Skeletal muscle satellite cell (primary cell): ENCODE measurements around the gene ALDH8A1.

Source experiments
- H3K27me3 ChIP-seq: 2 replicates; pipeline ENCODE4 v1.7.0; 2013; ENCODE audit warnings: low read length; ENCODE audit not compliant: control insufficient read depth, insufficient read depth
- H3K36me3 ChIP-seq: 2 replicates; pipeline ENCODE4 v1.7.0; 2013; ENCODE audit warnings: mild to moderate bottlenecking, control low read depth, low read length; ENCODE audit not compliant: insufficient read depth
- H3K4me1 ChIP-seq: 2 replicates; pipeline ENCODE4 v1.7.0; 2013; ENCODE audit warnings: low read length; ENCODE audit not compliant: control insufficient read depth, insufficient read depth
- H3K4me2 ChIP-seq: 2 replicates; pipeline ENCODE4 v1.7.0; 2013; ENCODE audit warnings: mild to moderate bottlenecking, low read length
- H3K4me3 ChIP-seq: 2 replicates; pipeline ENCODE4 v1.7.0; 2013; ENCODE audit warnings: low read length
- H3K9ac ChIP-seq: 2 replicates; pipeline ENCODE4 v1.7.0; 2013; ENCODE audit warnings: mild to moderate bottlenecking, low read depth, low read length, moderate library complexity
- H3K9me3 ChIP-seq: replicated peaks from 2 replicates; pipeline ENCODE4 v1.7.0; 2013; ENCODE audit warnings: mild to moderate bottlenecking, control low read depth, low read length

Gene ALDH8A1

DNA sequence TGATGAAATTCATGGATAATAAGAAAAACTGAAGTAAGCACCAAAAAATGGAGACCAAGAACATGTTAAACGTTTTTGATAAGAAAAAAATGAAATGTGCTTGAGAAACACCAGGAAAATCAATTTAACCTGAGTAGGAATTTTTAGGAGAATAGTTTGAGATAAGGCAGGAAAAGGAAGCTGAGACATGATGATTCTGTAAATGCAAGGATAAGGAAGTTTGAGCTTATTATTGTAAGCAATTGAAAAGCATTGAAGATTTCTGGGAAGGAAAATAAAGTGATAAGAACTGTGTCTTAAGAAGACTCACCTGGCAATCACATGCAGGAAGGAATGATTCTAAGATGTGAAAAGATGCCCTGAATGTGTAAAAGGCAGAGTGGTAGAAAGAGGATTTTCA lies 66.6 kb downstream of the ALDH8A1 start:
- Histone ChIP-seq H3K27me3 (no peaks in the 10 kb centered on the region), H3K4me3 (no peak overlapping the region), H3K36me3 (no peaks in the 10 kb centered on the region), H3K9me3 (no peaks in the 10 kb centered on the region), H3K4me2 (no peak overlapping the region), H3K4me1 (peaks cover 12% of the 10 kb centered on the region), H3K9ac (no peak overlapping the region)

DNA sequence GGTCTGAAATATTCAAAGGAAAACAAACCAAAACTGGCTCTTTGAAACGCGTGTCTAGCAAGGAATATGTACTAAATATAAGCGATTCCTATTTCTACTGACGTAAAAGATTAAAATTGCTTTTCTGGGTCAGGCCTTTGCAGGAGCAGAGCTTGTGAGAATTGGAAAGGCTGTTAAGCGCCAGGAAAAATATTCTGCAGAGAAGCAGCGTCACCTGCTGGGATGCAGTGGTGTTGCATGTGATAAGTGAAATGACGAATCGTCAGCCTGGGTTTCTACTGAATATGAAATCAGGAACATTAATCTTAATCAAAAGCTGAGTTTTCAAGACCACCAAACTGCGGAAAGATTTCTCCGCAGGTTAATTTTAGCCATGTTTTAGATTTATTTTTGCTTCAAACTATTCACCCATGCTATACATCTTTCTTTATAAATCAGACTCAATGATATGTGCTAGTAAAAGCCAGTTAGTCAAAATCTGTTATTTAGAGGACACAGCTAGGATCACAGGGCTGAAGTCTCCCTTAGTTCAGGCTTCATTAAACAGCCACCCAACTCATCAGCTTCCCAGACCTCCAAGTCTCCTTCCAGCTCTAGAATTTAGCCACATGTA lies 67.4 kb downstream of the ALDH8A1 start:
- Histone ChIP-seq H3K4me3 (no peak overlapping the region), H3K27me3 (no peaks in the 10 kb centered on the region), H3K4me2 (no peak overlapping the region), H3K4me1 (peaks cover 12% of the 10 kb centered on the region), H3K9ac (peak overlapping the region; percentile 18), H3K9me3 (no peaks in the 10 kb centered on the region), H3K36me3 (no peaks in the 10 kb centered on the region)

DNA sequence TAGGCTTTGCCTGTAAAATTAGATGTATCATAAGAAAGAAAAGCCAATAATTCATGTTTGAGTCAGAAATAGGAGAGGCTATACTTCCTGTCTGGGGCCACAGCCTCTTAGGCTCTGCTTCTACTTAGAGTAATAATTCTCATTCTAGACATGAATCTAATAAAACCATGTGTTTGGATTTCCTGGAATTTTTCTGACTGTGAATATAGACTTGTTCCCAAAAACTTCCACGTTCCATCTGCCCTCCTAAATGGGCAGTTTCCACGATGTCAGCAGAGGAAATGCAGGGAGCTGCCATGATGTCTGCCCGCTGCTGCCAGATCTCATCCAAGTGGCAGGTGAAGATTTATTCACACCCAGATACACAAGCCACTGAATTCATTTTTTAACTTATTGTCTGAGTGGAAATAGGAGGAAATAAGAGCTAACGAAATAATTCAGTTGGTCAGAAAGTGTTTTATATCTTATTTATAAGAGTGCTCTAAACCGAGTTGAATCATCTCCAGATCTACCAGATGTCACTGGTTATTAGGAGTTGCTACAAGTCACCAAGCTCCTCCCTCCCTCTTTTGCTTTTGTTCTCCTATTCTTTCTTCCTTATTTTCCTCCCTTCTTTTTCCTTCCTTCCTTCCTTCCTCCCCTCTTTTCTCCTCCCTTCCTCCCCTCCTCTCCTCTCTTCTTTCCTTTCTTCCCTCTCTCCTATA lies 69.3 kb downstream of the ALDH8A1 start:
- Histone ChIP-seq H3K4me3 (no peak overlapping the region), H3K36me3 (no peaks in the 10 kb centered on the region), H3K27me3 (no peaks in the 10 kb centered on the region), H3K9me3 (no peaks in the 10 kb centered on the region), H3K4me1 (peaks cover 12% of the 10 kb centered on the region), H3K4me2 (no peak overlapping the region), H3K9ac (no peak overlapping the region)

DNA sequence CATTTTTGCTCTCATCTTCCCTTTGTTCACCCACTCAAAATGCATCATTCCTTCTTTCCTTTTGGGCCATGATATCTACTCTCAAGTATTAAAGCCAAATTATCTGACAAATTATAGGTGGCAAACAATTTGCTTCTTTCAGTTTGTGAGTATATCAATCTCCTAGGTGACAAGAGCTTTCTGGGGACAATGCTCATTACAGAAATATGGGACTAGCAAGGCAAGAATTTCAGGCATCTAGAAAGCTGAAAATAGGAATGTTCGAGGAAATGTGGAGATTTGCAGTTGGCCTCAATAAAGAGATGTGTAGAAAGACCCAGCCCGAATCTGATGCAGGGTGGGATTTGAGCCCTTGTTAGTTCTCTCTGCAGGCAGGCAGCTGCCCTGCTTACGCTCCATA lies 71.8 kb downstream of the ALDH8A1 start:
- peaks cover 12% of the 10 kb centered on the region for H3K4me1 ChIP-seq
- no peak overlapping the region for H3K4me3 ChIP-seq
- H3K9ac ChIP-seq: no peak overlapping the region
- H3K9me3 ChIP-seq: no peaks in the 10 kb centered on the region
- no peaks in the 10 kb centered on the region for H3K36me3 ChIP-seq
- no peaks in the 10 kb centered on the region for H3K27me3 ChIP-seq
- H3K4me2 ChIP-seq: no peak overlapping the region

DNA sequence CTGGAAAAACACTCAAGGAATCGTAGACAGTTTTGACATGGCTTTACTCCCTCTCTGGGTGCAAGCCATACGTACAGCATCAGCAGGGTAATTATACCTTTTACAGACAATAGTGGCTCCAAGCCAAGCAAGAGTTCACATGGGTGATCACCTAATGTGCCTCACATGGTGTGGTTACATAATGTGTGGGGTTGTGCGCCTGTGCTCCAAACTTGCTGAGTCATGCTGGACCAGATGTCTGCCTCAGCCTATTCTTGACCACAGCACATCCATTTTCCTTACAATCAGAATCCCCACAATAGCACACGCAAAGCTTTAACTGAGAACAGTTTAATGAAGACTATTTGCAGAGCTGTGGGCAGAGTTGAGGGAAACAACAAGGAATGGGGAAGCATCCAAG lies 74.5 kb downstream of the ALDH8A1 start:
- Histone ChIP-seq H3K9me3 (no peaks in the 10 kb centered on the region), H3K4me1 (peaks cover 3% of the 10 kb centered on the region), H3K27me3 (no peaks in the 10 kb centered on the region), H3K4me3 (no peak overlapping the region), H3K9ac (no peak overlapping the region), H3K4me2 (no peak overlapping the region), H3K36me3 (no peaks in the 10 kb centered on the region)

DNA sequence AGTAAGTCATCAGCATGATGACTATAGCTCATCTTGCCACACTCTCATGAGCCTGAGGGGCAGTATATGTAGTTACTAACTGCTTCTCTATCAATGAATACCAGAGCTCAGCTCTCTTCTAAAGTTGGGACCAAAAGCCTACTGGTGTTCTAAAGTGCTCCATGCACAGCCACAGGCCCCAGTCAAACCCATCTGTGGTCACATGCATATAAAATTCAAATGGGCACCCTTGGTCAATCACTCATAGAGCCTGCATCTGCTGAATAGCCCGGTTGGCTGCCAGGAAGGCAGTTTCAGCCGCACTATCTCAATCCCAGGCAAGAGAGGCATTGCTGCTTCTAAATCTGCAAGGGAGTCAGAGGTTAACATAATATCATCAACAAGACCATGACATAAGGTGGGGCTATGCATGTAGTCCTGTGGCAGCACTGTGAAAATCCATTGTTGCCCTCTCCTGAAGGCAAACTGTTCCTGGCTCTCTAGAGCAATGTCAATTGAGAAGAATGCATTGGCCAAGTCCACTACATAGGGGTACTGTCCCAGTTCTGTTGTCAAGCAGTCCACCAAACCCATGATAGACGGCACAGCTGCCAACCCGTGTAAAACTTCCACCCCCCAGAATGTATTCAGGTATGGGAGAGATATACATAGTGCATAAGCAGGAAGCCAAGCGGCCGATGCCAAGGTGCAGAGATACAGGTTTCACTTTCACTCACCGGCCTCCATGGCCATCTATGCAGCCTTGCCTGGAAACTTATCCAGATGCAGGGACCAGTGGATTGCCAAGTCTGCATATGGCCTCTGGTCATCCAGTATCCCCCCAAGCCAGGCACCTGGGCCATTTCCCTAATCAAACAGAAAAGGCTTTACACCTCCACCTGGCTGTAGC lies 76.2 kb downstream of the ALDH8A1 start:
- no peak overlapping the region for H3K4me2 ChIP-seq
- no peaks in the 10 kb centered on the region for H3K9me3 ChIP-seq
- H3K27me3 ChIP-seq: no peaks in the 10 kb centered on the region
- no peak overlapping the region for H3K9ac ChIP-seq
- H3K4me1 ChIP-seq: no peaks in the 10 kb centered on the region
- no peaks in the 10 kb centered on the region for H3K36me3 ChIP-seq
- H3K4me3 ChIP-seq: no peak overlapping the region

DNA sequence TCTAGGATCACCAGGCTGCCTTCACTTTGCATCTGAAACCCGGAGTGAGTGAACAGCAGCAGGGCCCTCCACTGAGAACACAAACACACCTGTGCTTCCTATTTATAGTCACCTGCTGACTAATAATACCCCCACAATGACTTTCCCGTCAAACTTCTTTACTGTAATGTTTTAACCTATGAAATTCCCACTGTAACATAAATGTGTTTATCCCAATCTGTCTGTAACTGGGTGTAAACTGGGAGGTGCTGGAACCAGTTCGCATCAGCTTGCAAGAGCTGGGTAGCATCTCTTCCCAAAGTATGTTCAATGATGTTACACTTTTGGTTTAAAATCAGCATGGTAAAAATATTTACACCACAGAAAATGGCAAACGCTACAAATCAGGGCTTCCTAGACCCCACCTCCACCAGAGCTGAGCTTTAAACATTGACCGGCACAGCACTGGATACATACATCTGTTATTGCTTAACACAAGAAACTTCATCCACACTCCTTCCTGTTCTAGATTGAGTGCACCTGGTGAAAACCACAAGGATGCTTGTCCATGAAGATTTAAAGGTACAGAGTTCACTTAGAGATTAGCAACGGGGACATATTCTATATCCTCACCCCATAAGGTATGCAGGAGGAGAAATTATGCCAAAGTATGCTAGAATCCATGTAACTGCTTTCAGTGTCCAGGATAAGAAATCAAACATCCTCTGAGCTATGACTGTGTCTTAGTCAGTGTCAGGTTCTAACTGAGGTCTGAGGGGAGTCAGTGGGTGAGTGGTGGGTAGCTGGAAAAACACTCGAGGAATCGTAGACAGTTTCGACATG lies 79.0 kb downstream of the ALDH8A1 start:
- Histone ChIP-seq H3K27me3 (no peaks in the 10 kb centered on the region), H3K9ac (no peak overlapping the region), H3K36me3 (no peaks in the 10 kb centered on the region), H3K9me3 (no peaks in the 10 kb centered on the region), H3K4me3 (no peak overlapping the region), H3K4me2 (no peak overlapping the region), H3K4me1 (no peaks in the 10 kb centered on the region)

DNA sequence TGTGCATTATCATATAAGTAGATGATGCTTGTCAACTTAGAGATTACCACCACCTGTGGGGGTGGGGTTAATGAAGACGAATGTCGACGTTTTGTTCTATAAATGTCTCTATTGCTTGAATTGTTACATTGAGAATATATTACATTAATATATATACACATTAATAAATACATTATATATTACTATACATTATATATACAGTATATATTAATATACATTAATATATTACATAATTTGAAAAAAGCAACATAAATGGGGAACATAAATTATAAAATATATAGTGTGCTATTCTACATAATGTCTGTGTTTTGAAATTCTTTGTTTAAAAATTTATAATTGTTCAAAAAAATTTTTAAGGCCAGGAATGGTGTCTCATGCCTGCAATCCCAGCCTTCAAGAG lies 81.1 kb downstream of the ALDH8A1 start:
- H3K27me3 ChIP-seq: no peaks in the 10 kb centered on the region
- no peak overlapping the region for H3K9ac ChIP-seq
- no peak overlapping the region for H3K4me3 ChIP-seq
- H3K9me3 ChIP-seq: no peaks in the 10 kb centered on the region
- H3K4me1 ChIP-seq: no peaks in the 10 kb centered on the region
- H3K36me3 ChIP-seq: no peaks in the 10 kb centered on the region
- no peak overlapping the region for H3K4me2 ChIP-seq
